Kidney tubule cell (primary cell): ENCODE measurements around the gene MYOZ3.

ENCODE experiments used
- DNase-seq: peaks from one replicate; pipeline ENCODE4 v3.0.0-alpha.2; 2018; ENCODE audit warnings: low spot score

The MYOZ3 gene

DNA sequence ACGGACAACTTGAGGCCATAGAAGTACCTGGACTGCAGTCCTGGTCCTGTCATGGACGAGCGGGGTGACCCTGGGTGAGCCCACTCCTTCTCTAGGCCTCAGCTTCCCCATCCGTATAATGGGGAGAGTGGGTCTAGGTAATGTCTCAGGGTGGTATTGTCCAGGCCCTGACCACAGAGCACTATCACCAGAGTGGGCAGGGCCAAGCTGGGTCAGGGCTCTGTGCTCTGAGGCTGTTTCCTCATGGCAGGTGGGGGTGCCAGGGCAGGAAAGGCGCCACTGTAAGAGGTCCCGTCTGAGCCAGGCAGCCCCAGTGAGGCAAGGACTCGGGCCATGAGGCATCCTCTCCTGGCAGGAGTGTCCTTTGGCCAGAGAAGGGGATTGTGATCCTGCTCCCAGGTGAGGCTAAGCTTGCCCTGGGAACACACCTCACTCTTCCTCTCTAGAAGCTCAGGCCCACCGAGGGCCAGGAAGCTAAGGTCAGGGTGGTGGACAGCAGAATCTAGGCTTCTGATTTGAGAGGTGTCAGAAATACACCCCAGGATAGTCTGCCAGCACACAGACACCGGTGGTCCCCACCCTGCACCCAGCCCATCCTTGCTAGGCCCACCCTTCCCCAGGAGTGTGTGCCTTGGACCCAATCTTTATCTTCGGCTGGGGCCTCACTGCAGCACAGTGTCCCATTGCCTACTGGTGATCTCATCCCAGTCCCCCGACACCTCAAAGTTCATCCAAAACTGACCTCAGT is 1.5 kb upstream of the MYOZ3 start:
- no peak for DNase-seq

DNA sequence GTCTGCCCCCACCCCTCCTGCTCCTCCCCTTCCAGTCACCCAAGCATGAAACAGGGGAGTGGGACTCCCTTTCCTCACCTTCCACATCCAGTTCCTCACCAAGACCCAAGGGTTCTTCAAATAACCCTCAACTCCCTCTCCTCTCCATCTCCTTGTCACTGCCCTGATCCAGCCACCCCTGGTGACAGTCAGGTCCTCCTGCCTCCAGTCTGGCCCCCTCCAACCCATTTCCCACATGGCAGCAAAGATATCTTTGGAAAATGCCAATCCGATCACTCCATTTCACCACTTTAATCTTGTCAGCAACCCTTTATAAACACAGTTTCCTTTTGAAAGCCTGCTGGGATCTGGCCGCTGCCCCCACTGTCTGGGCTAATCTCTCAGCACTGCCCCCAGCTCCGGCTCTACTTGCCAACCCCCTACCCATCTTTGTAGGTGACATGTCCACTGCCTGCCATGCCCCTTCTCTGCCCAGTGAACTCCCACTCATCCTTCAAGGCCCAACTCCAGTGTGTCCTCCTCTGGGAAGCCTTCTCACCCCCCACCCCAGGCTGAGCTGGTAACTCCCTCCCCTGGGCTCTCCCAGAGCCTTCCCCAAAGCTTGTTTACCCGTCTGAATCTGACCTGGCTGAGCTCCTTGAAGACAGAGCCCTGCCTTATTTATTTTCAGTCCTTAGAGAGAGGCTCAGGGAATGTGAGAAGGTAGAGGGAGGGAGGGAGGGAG is 781 bp upstream of the MYOZ3 start:
- DNase-seq: no peak

DNA sequence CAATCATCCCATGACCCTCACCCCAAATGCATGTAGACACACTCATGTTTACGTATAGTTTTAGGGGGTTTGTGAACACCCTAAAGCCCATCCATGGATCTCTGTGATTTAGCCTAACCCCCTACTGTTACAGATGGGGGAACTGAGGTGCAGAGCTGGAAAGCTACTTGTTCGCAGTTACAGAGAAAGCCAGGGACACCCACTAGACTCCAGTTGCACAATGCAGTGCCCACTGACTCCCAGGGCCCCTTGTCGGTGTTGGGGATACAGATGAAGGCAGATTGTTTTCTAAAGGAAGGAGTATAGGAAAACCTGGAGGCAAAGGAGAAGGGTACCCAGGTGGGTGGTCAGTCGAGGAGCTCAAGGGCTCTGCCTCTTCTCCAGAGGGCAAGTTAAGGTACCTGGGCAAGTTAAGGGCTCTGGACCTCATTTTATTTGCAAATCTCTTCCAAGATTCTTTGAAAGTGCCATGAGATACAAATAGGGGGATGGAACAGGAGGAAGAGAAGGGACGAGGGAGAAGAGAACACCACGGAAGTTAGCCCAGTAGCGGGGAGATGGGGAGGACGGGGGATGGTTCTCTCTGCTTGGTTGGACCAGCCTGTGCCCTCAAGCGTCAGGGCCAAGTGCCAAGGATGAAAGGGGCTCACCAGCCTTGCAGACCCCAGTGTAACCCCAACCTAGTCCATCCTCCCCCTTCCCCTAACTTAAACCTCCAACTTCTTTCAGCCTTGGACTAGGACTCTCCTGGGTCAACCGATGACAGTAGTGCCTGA is 958 bp downstream of the MYOZ3 start:
- DNase-seq: no peak

DNA sequence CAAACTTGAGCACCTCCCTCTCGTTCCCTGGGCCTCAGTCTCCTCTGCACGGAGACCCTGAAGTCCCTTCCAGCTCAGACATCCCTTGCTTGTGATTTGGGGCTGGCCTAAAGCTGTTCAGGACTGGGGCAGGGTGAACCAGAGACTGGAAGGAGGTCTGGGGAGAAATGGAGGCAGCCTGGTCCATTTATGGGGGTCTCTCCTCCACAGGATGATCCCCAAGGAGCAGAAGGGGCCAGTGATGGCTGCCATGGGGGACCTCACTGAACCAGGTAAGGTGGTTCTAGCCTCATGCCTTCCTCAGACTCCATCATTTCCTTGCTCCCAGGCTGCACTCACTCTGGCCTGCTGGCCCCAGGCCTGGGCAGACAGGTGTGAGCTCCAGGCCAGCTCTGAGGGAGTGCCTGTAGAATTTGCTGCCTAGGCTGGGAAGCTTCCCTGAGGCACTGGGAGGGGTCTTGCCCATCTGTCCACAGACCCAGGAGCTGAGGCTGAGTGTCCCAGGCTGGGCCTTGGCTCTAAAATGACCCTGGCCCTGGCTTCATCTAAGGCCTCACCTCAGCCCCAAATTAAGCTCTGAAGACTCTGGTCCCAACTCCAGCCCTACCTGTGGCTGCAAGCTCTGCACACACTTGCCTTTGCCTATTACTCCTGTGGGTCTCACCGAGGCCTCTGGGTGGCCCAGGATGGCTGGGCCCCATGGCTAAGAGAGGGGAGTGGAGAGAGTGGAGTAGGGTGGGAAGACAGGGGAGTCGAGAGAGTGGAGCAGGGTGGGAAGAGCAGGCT is 1.9 kb downstream of the MYOZ3 start:
- no peak for DNase-seq

DNA sequence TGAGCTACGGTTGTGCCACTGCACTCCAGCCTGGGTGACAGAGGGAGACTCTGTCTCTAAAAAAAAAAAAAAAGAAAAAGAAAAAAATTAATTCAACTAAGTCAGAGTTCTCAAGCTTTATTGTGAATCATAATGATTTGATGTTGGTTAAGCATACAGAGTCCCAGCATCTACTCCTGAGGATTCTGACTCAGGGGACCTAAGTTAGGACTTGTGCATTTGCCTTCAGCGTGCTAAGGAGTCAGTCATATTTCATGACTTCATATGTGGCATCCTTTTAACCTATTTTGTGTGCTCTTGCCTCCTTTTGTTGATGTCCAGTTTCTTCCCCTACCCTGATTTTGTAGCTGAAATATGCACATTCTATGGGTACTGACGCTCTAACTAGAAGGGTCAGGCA is 2.9 kb downstream of the MYOZ3 start:
- DNase-seq: no peak

DNA sequence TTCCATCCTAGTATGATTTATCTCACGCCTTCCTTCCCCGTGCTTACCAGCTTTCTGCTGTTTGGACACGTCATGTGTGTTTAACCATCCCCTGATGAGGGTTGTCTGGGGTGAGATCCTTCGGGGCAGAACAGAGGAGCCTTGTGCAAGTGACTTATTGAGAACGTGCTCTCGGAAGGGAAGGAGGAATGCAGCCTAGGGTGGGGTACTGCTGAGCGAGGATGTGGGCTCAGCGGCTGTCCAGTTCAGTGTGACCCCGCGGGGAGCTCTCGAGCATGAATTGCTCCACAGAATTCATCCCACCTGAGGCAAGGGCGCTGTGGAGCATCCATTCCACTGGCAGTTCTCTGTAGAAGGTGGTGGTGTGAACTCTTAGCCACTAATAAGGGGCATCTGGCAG is 4.0 kb downstream of the MYOZ3 start:
- DNase-seq: peak; percentile 39

DNA sequence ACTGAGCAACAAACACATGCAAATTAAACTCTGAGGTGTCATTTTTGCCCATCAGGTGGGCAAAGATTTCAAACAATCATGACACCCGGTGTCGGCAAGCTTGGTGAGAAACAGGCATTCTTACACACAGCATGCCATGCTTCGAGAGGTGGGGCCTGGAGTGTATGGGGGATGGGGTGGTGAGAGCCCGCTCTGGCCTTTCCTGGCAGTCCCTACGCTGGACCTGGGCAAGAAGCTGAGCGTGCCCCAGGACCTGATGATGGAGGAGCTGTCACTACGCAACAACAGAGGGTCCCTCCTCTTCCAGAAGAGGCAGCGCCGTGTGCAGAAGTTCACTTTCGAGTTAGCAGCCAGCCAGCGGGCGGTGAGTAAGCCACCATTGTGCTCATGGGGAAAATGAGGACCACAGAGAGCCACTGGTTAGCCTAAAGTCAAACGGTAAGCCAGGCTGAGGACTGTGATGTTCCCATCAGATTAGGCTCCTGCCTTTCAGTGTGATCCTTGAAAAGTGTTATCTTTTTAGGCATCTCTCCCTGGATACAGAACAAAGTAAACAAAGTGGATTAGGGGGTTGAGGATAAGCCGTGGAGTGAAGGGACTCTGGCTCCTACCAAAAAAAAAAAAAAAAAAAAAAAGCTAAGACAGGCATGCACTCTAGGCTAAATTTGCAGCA is 9.4 kb downstream of the MYOZ3 start:
- no peak for DNase-seq

DNA sequence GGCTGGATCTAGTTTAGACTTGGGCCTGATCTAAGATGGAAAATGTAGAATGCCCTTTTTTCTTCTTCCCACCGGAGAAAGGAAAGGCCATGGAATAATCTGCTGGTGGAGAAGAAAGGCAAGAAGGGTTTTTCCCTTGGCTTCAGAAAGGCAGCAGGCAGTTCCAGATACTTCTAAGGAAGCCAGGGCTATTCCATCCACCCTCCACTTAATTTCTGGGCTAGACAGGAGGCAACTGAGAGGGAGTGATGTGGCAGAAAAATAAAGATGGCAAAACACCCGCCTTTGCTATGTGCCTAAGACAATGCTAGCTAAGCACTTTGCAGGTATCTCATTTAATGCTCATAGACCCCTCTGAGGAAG is 9.9 kb downstream of the MYOZ3 start:
- DNase-seq: no peak

DNA sequence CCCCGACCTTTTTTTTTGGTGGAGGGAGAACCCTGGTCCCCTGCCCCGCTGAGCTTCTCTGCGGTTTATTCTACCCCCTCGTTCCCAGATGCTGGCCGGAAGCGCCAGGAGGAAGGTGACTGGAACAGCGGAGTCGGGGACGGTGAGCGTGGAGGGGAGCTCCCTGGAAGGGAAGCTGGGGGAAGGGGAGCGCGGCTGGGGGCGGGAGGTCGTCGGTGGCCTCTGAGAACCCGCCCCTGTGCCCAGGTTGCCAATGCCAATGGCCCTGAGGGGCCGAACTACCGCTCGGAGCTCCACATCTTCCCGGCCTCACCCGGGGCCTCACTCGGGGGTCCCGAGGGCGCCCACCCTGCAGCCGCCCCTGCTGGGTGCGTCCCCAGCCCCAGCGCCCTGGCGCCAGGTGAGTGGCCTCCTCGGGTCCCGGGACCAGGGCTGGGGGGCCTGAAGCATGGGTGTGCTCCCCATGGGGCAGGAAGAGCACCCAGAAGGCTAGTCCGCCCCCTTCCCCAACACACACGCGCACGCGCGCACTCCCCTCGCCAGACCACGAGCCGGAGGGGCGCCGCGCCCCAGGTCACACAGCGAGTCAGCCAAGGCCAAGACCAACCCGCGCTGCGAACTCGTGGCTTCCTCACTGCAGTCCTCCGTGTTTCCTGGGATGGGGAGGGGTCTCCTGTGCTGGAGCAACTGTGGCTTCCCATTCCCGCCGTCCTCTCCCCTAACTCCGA is 10.6 kb downstream of the MYOZ3 start:
- DNase-seq: no peak

DNA sequence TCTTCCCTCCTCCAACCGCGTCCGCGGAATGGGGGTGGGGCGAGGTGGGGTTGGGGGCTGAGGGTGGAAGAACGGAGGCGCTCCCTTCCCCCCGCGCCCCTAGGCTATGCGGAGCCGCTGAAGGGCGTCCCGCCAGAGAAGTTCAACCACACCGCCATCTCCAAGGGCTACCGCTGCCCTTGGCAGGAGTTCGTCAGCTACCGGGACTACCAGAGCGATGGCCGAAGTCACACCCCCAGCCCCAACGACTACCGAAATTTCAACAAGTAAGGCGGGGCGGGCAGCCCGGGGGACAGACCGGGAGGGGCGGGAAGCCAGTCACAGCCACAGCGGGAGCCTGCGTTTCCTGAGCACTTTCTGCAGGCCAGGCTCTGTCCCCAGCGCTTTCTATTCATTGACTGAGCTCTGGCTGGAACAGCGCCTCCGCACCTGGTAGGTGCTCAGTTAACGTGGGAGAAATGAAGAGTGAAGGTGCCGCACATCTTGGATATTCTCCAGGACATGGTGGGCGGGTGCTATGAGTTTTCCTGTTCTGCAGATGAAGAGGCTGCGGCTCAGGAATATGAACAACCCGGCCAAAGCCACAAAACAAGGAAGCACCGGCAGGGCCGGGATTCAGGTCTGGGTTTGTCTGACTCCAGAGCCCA is 11.3 kb downstream of the MYOZ3 start:
- peak; percentile 69 for DNase-seq

DNA sequence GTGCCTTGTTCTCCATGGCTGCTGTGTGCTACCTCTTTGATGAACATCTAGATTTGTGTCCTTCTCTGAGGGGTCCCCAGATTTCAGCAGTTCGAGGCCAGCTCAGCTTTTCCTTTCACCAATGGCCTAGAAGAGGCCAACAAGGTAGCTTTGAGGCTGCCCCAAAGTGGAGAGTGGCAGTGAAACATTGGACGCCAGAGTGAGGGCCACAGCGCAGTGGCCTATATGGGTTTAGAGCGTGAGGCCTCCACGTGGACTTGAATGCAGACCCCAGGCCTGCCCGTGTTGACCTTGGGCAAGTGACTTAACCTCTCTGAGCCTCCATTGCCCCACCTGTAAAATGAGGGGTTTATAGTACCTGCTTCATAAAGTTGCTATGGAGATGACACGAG is 11.8 kb downstream of the MYOZ3 start:
- DNase-seq: no peak

DNA sequence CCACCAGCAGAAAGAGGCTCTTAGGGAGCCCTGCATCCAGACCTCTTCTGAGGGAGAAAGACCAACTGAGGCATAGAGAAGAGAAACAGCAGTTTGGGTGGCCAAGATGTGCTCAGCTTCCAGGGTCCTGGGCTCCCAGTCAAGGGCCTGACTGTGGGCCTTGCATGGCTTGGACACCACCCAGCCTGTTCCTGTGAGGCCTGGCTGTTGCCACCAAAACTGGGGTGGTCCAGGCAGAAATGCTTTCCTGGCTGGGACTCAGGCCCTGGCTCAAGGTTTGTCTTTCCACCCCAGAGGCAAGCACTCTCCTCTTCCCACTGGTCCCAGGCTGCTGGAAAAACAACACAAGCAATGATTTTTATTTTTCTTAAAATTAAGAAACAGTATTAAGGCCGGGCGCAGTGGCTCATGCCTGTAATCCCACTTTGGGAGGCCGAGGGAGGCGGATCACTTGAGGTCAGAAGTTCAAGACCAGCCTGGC is 13.3 kb downstream of the MYOZ3 start:
- DNase-seq: no peak

DNA sequence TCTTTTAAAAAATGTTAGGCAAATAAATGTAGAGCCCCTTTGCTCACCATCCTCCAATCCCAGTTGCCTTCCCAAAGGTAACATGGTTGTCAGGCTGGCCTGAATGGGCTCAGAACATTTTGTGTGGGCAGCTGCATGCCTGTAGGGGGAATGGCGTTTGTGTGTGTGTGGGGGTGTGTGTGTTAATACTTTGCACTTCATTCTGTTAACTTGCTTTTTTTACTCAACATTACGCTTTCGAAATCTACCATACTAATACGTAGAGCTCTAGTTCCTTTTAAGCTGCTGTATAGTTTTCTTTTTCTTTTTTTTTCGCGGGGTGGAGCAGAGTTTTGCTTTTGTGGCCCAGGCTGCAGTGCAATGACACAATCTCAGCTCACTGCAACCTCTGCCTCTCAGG is 14.0 kb downstream of the MYOZ3 start:
- DNase-seq: no peak

DNA sequence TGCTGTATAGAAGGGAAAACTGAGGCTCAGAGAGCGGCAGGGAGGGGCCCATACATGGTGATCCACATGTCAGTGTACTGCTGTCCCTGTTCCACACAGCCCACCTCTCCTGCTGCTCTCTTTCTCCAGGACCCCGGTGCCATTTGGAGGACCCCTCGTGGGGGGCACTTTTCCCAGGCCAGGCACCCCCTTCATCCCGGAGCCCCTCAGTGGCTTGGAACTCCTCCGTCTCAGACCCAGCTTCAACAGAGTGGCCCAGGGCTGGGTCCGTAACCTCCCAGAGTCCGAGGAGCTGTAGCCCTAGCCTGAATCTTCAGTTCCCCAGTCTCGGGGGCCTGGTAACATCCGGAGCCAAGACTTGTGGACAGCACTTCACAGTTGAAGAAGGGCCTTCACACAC is 15.5 kb downstream of the MYOZ3 start:
- DNase-seq: no peak

DNA sequence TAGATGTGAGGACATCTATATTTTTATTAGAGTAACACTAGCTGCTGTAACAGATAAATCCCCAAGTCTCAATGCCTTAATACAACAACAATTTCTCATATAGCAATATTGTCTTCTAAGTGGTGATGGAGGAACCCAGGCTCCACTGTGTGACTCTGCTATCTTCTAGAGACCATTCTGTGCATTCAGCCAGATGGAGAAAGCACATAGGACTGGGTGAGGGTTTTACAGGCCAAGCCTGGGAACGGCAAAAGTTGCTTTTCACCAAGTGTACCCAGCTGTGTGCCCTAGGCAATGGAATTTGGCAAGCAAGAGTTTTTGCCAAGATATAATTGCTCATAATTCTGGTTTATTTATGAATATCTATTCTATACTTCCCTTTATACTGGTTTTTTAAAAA is 28.1 kb downstream of the MYOZ3 start:
- DNase-seq: no peak

DNA sequence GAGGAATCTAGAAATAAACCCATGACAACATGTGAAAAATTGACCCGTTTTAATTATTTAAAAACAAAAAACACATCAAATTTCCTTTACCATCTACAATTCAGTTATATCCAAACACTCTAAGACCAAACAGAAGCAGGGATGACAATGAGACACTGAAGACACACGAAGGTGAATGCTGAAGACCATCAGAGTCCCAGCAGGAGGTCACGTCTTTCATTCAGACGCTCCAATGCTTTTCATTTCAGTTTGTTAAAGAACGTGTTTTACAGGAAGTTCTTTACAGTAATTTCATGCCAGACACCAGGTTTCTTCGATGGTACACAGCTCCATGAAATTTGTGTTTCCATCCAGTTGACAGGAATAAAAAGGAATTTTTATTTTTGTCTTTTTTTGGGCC is 29.7 kb downstream of the MYOZ3 start:
- no peak for DNase-seq

DNA sequence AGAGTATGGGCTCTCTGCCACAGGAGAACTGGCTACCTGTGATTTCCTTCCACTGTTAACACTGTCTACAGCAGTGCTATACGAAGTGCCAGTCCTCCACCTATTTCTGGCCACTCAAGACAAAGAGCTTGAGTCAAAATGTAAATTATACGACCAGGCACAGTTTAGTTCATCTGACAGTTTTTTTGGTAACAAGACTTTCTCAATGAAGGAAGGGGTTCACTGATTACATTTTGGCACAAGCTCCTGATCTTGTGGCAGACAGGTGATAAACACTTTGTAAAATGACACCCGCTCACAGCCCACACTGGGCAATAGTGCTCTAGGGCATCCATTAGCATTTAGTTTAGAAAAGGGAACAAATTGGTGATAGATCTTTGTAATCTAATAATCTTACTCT is 31.2 kb downstream of the MYOZ3 start:
- DNase-seq: no peak

DNA sequence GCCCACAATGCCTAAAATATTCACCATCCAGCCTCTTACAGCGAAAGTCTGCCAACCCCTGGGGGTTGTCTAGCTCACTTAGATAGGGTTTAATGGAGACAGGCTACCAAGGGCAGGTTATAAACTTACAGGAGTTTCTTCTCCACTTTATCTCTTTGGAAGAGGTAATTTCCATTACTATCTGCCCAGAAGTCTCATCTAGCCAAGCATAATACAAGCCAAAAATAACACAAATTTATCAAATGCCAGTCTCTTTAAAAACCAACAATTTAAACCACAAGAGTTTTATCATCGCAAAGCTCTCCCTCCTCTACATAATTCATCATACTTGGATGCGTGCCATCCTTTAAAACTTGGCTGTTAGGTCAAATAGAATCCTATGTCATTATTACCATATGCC is 33.6 kb downstream of the MYOZ3 start:
- no peak for DNase-seq

DNA sequence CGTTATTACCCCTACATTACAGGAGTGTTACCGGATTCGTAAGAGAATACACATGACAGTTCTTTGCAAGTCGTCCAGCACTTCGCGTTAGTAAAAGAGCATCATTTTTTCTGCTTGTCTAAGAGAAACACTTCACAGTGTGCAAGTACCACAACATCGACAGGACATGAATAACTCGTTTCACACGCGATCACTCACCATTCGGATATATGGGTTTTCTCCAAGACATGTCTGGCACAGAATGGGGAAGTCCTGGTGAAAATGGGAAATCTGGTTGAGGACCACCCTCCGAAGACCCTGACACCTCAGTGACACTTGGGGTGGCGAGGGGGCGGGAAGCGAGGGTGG is 39.2 kb downstream of the MYOZ3 start:
- no peak for DNase-seq

DNA sequence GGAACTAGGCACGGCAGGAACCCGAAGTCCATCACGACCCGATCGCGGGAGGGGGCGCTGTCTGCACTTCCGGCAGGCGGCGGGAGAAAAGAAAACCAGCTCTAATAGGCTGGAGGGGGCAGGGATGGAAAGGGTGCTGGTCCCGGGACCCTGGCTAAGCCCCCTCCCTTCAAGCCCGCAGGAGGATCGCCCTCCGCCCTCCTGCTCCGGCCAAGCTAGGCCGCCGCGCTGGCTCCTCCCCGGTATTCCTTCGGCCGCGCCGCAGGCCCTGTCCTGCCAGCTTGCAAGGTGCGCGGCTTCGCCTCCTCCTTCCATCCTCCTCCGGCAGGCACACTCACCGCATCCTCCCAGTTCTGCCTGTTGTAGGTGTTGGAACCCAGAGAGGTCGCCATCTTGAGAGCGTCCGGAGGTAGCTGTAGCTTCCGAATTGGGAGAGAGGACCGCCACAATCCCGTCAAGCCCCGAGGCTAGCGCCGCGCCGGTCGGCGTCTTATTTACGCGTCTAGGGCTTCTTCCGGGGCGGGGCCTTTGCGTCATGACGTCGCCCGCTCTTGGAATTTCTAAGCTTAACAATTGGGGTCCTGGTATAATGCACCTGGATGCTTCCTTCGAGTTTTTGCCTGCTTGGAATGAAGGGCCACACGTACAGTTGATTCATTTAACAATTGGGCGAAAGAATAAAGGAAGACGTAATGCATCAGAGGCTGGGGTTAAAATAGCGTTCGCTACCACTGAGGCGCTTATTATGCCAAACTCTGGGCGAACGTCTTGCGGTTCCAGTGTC is 39.7 kb downstream of the MYOZ3 start, which contains the start of gene RBM22:
RBM22 (minus strand) TSS at position 469 of the 784 bp plus-strand sequence; CDS start at position 392, 77 bp downstream.
- peak; percentile 91 for DNase-seq
